Kidney epithelial cell (primary cell): ENCODE data around the gene GRM7. TPM values are rescaled to one million over a fixed set of nuclear protein-coding genes. Genes with fewer than 3 reads are reported as not detected.
A peak's percentile ranks its signal among the peaks of the same experiment; 100 is the strongest.

Experiments
- DNase-seq: peaks from one replicate; pipeline ENCODE4 v3.0.0-alpha.2; 2010; ENCODE audit warnings: low read depth
- H3K27me3 ChIP-seq: 2 replicates; pipeline ENCODE4 v1.6.0; 2011; ENCODE audit warnings: low read length; ENCODE audit not compliant: control insufficient read depth, insufficient read depth
- H3K36me3 ChIP-seq: 2 replicates; pipeline ENCODE4 v1.5.1; 2011; ENCODE audit warnings: low read length; ENCODE audit not compliant: control insufficient read depth, insufficient read depth
- H3K4me3 ChIP-seq: 2 replicates; pipeline ENCODE4 v1.5.1; 2011; ENCODE audit warnings: low read depth, mild to moderate bottlenecking, control low read depth, low read length
- CTCF ChIP-seq: IDR thresholded peaks from 2 replicates; pipeline ENCODE4 v1.5.1; 2011; ENCODE audit warnings: mild to moderate bottlenecking, moderate library complexity, low read length, control low read depth, inconsistent platforms; ENCODE audit not compliant: insufficient read depth, poor library complexity, severe bottlenecking
- total RNA-seq: library from RNA; depleted of rRNA; stranded (reverse); fragments of >200 nt; gene quantifications from 2 replicates; pipeline ENCODE4 v1.2.3, GENCODE V29; 2015

GRM7 gene
- total RNA-seq, 1 donor from 2014 or later = 0.17 TPM

GRCh38 chr3:6857510-6857909 lies 3.4 kb upstream of the GRM7 start:
- no peak overlapping the region for H3K4me3 ChIP-seq
- H3K36me3 ChIP-seq = no peaks in the 10 kb centered on the region
- H3K27me3 ChIP-seq = peaks cover 26% of the 10 kb centered on the region
- DNase-seq = no peak
- TF ChIP-seq CTCF = no peak

GRCh38 chr3:6860149-6860953 lies 564 bp upstream of the GRM7 start:
- no peaks in the 10 kb centered on the region for H3K36me3 ChIP-seq
- H3K27me3 ChIP-seq = peaks cover 42% of the 10 kb centered on the region
- no peak for DNase-seq
- H3K4me3 ChIP-seq = peak overlapping the region; percentile 30
- TF ChIP-seq CTCF = no peak

DNA sequence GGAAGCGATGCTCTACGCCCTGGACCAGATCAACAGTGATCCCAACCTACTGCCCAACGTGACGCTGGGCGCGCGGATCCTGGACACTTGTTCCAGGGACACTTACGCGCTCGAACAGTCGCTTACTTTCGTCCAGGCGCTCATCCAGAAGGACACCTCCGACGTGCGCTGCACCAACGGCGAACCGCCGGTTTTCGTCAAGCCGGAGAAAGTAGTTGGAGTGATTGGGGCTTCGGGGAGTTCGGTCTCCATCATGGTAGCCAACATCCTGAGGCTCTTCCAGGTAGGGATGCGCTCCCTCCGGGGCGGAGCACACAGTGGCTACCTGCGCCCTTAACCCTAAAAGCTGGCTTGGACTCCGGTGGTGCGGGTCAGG lies 698 bp downstream of the GRM7 start:
- H3K27me3 ChIP-seq = peaks cover 42% of the 10 kb centered on the region
- H3K36me3 ChIP-seq = no peaks in the 10 kb centered on the region
- H3K4me3 ChIP-seq = peak overlapping the region; percentile 30
- no peak for TF ChIP-seq CTCF
- no peak for DNase-seq

DNA sequence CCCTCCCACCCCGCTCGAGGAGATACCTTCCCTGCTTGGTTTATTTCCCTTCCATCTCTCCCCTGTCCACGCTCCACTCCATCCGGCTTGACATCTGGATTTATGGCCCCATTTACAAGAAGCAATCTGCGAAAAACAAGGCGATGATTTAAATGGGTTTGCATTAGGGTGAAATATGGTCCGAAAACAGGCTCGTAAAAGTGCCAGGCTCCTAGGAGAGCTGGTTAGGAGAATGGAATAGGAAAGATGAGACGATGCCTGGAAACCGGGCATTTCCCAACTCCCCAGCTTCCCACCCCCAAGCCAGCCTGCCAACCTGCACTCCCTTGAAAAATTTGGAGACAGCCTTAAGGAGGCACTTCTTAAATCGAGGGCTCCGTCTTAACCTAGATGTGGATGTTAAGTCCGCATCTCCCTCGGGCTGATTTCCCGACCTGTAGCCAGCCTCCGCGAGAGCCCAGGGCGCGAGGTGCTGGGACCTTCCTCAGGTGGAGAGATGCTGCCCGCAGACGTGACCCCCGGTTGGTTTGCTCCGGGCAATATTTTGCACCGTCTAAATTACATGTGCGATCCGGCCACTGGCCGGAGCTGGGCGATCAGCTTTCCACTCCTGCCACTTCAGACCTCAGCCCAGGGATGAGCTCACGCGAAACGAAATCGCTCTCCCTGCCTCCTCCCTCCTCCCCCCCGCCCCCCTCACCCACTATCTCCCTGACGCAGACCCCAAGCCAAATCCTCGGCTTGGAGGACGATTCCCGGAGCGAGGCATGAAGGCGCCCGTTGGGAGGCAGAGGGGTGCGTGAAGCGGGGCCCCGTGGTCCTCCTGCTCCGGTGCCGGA lies 1.3 kb downstream of the GRM7 start:
- no peak for DNase-seq
- H3K4me3 ChIP-seq = peak overlapping the region; percentile 30
- H3K27me3 ChIP-seq = peaks cover 42% of the 10 kb centered on the region
- H3K36me3 ChIP-seq = no peaks in the 10 kb centered on the region
- no peak for TF ChIP-seq CTCF

DNA sequence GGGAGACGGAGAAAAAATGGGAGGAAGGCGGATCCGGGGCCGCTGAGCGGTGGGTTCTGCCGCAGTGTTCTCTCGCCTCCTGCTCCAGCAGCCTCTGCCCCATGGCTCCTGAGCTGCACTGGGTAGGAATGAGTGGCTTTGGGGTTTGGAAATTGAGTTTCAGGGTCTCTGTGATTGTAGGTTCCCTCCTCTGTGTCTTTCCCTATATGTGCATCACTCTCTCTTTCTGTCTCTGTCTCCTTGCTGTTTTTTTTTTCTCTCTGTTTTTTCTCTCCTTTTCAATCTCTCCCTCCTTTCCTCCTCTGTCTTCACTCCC lies 1.9 kb downstream of the GRM7 start:
- Histone ChIP-seq H3K27me3 (peaks cover 42% of the 10 kb centered on the region), H3K4me3 (peak overlapping the region; percentile 2), H3K36me3 (no peaks in the 10 kb centered on the region)
- DNase-seq = no peak
- TF ChIP-seq CTCF = no peak

GRCh38 chr3:6867269-6867668 lies 6.4 kb downstream of the GRM7 start:
- DNase-seq = no peak
- Histone ChIP-seq H3K27me3 (peaks cover 18% of the 10 kb centered on the region), H3K36me3 (no peaks in the 10 kb centered on the region), H3K4me3 (no peak overlapping the region)
- TF ChIP-seq CTCF = no peak
